Osteoblast (primary cell): ENCODE data around the gene BRAF. TPM values are rescaled to one million over a fixed set of nuclear protein-coding genes. Genes with fewer than 3 reads are reported as not detected.

ENCODE experiments used
- DNase-seq: peaks from one replicate; pipeline ENCODE4 v3.0.0; 2011; ENCODE audit warnings: low spot score, mixed read lengths; ENCODE audit not compliant: insufficient read length; ENCODE audit errors: missing footprints
- H2AFZ ChIP-seq: 2 replicates; pipeline ENCODE4 v1.6.0; 2011; ENCODE audit warnings: mild to moderate bottlenecking, low read length
- H3K27ac ChIP-seq: 2 replicates; pipeline ENCODE4 v1.5.1; 2011; ENCODE audit warnings: mild to moderate bottlenecking, low read depth, low read length, moderate library complexity
- H3K27me3 ChIP-seq: 2 replicates; pipeline ENCODE4 v1.6.0; 2012; ENCODE audit warnings: mild to moderate bottlenecking, control low read depth, inconsistent platforms, low read length, moderate library complexity; ENCODE audit not compliant: insufficient read depth
- H3K36me3 ChIP-seq: 2 replicates; pipeline ENCODE4 v1.5.1; 2011; ENCODE audit warnings: mild to moderate bottlenecking, low read length, control low read depth, moderate library complexity; ENCODE audit not compliant: insufficient read depth
- H3K4me1 ChIP-seq: 2 replicates; pipeline ENCODE4 v1.5.1; 2011; ENCODE audit warnings: mild to moderate bottlenecking, low read length, control low read depth, moderate library complexity; ENCODE audit not compliant: insufficient read depth
- H3K4me2 ChIP-seq: 2 replicates; pipeline ENCODE4 v1.6.0; 2011; ENCODE audit warnings: mild to moderate bottlenecking, low read length; ENCODE audit not compliant: insufficient read depth
- H3K4me3 ChIP-seq: fragments of 200-600 bp; sonication (generic); 3 replicates; pipeline ENCODE4 v1.5.1; 2012; ENCODE audit warnings: mild to moderate bottlenecking, low read length, inconsistent platforms; ENCODE audit not compliant: insufficient read depth
- H3K79me2 ChIP-seq: 2 replicates; pipeline ENCODE4 v1.6.0; 2012; ENCODE audit warnings: mild to moderate bottlenecking, low read length, control low read depth, inconsistent platforms; ENCODE audit not compliant: insufficient read depth
- H3K9me3 ChIP-seq: 2 replicates; pipeline ENCODE4 v1.5.1; 2011; ENCODE audit warnings: low read depth, low read length, control low read depth
- H4K20me1 ChIP-seq: 2 replicates; pipeline ENCODE4 v1.6.0; 2012; ENCODE audit warnings: mild to moderate bottlenecking, low read length, control low read depth; ENCODE audit not compliant: insufficient read depth
- total RNA-seq: library from RNA; depleted of rRNA; stranded (reverse); fragments of >200 nt; gene quantifications from 2 replicates; pipeline ENCODE4 v1.2.3, GENCODE V29; 2012
- TF ChIP-seq, protein P1 (sequence below): IDR thresholded peaks from 2 replicates; pipeline ENCODE4 v1.5.1; 2011; ENCODE audit warnings: mild to moderate bottlenecking, low read depth, low read length, moderate library complexity; ENCODE audit errors: extremely low read depth

BRAF gene
- total RNA-seq, 1 donor: 30.0 TPM

DNA sequence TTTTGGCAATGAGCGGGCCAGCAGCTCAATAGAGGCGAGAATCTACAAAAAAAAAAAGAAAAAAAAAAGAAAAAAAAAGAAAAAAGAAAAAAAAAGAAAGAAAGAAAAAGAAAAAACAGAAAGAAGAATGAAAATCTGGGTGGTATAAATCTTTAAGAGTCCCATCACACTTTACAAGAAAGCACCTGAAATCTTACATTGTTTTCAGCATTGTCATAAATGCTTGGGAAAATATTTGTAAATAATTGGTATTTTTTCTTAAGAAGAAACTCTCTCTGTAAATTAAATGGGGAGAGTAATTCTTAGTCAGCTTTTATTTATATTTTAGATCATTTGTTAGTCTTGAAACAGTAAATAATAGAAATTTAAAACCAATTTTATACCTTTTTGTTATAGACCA lies 190.0 kb downstream of the BRAF start:
- no peaks in the 10 kb centered on the region for H3K27me3 ChIP-seq
- no peak overlapping the region for H3K27ac ChIP-seq
- no peak for DNase-seq
- no peaks in the 10 kb centered on the region for H4K20me1 ChIP-seq
- H3K4me1 ChIP-seq: peaks cover 6% of the 10 kb centered on the region
- H3K9me3 ChIP-seq: no peaks in the 10 kb centered on the region
- H2AFZ ChIP-seq: no peak overlapping the region
- H3K4me3 ChIP-seq: no peak overlapping the region
- TF ChIP-seq, protein P1, sequence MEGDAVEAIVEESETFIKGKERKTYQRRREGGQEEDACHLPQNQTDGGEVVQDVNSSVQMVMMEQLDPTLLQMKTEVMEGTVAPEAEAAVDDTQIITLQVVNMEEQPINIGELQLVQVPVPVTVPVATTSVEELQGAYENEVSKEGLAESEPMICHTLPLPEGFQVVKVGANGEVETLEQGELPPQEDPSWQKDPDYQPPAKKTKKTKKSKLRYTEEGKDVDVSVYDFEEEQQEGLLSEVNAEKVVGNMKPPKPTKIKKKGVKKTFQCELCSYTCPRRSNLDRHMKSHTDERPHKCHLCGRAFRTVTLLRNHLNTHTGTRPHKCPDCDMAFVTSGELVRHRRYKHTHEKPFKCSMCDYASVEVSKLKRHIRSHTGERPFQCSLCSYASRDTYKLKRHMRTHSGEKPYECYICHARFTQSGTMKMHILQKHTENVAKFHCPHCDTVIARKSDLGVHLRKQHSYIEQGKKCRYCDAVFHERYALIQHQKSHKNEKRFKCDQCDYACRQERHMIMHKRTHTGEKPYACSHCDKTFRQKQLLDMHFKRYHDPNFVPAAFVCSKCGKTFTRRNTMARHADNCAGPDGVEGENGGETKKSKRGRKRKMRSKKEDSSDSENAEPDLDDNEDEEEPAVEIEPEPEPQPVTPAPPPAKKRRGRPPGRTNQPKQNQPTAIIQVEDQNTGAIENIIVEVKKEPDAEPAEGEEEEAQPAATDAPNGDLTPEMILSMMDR: no peak
- H3K79me2 ChIP-seq: no peaks in the 10 kb centered on the region
- H3K36me3 ChIP-seq: peaks cover 3% of the 10 kb centered on the region
- no peak overlapping the region for H3K4me2 ChIP-seq

DNA sequence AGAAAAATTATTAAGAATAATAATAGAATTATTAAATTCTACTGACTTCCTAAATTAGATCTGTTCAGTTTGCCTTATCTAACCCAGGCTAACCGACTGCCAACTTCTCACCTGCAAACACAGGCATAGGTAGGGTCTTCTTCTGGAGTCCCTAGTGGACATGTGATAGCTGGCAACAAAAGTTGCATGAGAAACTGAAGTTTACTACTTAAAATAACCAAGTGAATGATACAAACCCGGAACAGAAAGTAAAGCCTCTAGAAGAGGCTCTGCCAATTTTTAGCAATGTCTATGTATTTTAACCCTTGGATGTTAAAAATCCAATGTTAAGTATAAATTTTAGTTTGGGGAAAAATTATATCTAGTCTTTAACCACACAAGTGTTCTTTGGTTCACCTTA lies 190.6 kb downstream of the BRAF start:
- Histone ChIP-seq H3K27me3 (no peaks in the 10 kb centered on the region), H2AFZ (no peak overlapping the region), H3K4me1 (peaks cover 7% of the 10 kb centered on the region), H3K79me2 (no peaks in the 10 kb centered on the region), H3K4me2 (no peak overlapping the region), H3K4me3 (no peak overlapping the region), H3K9me3 (no peaks in the 10 kb centered on the region), H3K36me3 (no peaks in the 10 kb centered on the region), H3K27ac (no peak overlapping the region), H4K20me1 (no peaks in the 10 kb centered on the region)
- TF ChIP-seq, protein P1: no peak
- no peak for DNase-seq

DNA sequence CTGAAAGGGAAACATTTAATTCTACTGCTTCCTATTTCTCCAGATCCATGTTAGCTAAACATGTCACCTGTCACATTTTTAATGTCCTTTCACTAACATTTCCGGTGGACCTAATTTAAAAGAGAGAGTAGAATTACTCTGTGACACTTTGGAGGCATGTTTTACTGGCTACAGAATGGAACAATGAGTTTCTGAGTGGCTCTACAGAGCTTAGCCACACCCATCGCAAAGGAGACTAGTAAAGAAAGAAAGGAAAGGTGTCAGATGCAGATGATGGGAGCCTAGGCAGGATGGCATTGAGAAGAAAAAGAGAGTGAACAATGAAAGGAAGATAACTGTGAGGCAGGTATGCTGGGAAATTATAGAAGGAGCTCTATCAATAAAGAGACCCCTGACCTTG lies 192.3 kb downstream of the BRAF start:
- no peak overlapping the region for H3K27ac ChIP-seq
- TF ChIP-seq, protein P1: no peak
- no peak for DNase-seq

DNA sequence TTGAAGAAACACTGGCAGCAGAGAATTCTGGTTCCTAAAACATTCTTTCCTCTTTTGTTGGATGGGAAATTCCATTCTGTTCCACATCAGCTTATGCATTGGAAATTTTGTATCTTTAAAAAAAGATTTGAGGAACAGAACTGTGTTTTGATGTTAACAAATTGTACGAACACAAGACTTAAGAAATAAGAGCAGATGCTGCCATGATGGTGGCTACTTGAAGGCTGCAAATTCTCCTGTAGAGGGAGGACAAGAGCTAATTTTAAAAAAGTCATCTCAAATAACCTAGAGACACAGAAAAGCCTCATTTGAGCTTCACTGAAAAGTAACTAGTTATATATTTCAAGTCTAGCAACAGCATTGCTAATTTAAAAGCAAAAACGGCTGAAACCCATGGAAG lies 198.4 kb downstream of the BRAF start:
- no peaks in the 10 kb centered on the region for H3K27me3 ChIP-seq
- no peak overlapping the region for H3K27ac ChIP-seq
- no peaks in the 10 kb centered on the region for H3K79me2 ChIP-seq
- H3K9me3 ChIP-seq: no peaks in the 10 kb centered on the region
- H3K36me3 ChIP-seq: peaks cover 5% of the 10 kb centered on the region
- no peaks in the 10 kb centered on the region for H4K20me1 ChIP-seq
- TF ChIP-seq, protein P1: peak; percentile 60
- peaks cover 17% of the 10 kb centered on the region for H3K4me1 ChIP-seq
- DNase-seq: peak; percentile 18
- no peak overlapping the region for H3K4me2 ChIP-seq
- H3K4me3 ChIP-seq: no peak overlapping the region
- no peak overlapping the region for H2AFZ ChIP-seq

More for the DNA sequence above, 192.3 kb downstream of the BRAF start:
- H2AFZ ChIP-seq: no peak overlapping the region
- H3K4me1 ChIP-seq: peaks cover 17% of the 10 kb centered on the region
- H3K79me2 ChIP-seq: no peaks in the 10 kb centered on the region
- no peaks in the 10 kb centered on the region for H3K9me3 ChIP-seq
- no peak overlapping the region for H3K4me2 ChIP-seq
- no peaks in the 10 kb centered on the region for H3K27me3 ChIP-seq
- H3K4me3 ChIP-seq: no peak overlapping the region
- H4K20me1 ChIP-seq: no peaks in the 10 kb centered on the region
- no peaks in the 10 kb centered on the region for H3K36me3 ChIP-seq
